Measurements from ENCODE around the gene PIEZO1.
"Not testable (repeated sequence)": the region's sequence is repeated elsewhere in the genome, so short reads cannot be mapped to it uniquely, and the experiment has no call there.

DNA sequence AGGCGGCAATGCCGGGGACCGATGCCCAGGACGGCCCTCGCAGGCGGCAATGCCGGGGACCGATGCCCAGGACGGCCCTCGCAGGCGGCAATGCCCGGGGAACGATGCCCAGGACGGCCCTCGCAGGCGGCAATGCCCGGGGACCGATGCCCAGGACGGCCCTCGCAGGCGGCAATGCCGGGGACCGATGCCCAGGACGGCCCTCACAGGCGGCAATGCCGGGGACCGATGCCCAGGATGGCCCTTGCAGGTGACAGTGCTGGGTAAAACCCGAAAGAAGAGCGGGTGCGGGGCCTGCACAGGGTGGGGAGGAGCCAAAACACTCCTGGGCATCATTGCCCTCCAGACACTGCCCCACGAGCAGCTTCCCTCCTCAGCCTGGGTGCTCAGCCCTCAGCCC, 38.6 kb upstream of the PIEZO1 start:
- not testable (repeated sequence) for TF ChIP-seq POLR2A, POLR2AphosphoS5 (IDR thresholded peaks at IDR 0.05)
- TF ChIP-seq, protein P1, sequence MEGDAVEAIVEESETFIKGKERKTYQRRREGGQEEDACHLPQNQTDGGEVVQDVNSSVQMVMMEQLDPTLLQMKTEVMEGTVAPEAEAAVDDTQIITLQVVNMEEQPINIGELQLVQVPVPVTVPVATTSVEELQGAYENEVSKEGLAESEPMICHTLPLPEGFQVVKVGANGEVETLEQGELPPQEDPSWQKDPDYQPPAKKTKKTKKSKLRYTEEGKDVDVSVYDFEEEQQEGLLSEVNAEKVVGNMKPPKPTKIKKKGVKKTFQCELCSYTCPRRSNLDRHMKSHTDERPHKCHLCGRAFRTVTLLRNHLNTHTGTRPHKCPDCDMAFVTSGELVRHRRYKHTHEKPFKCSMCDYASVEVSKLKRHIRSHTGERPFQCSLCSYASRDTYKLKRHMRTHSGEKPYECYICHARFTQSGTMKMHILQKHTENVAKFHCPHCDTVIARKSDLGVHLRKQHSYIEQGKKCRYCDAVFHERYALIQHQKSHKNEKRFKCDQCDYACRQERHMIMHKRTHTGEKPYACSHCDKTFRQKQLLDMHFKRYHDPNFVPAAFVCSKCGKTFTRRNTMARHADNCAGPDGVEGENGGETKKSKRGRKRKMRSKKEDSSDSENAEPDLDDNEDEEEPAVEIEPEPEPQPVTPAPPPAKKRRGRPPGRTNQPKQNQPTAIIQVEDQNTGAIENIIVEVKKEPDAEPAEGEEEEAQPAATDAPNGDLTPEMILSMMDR (IDR thresholded peaks at IDR 0.05 in 8 of 11, conservative IDR thresholded peaks at IDR 0.05 in 3 of 11) = not testable (repeated sequence)
